Upper lobe of left lung (tissue), 4 donors: Measurements from ENCODE around the gene RAB8B.

Source experiments
- CTCF ChIP-seq, 6 experiments: fragments of 450-650 bp in 4 of 6; fragments of 200-600 bp in 2 of 6; sonication (generic) in 2 of 6; IDR thresholded peaks; one replicate each; pipeline ENCODE4 v1.5.1; 2016 to 2019; ENCODE audit warnings: antibody characterized with exemption in 6 of 6
- POLR2A ChIP-seq, 4 donors: fragments of 450-650 bp; IDR thresholded peaks; one replicate each; pipeline ENCODE4 v1.5.1; 2016 to 2017; ENCODE audit warnings: antibody characterized with exemption in 4 of 4, mild to moderate bottlenecking in 2 of 4

GRCh38 chr15:63176302-63176701 lies 13.1 kb upstream of the RAB8B start:
- TF ChIP-seq POLR2A (IDR thresholded peaks at IDR 0.05): no peak
- no peak for TF ChIP-seq CTCF (IDR thresholded peaks at IDR 0.05)
